DMS 273 (cell line): ENCODE results near the gene SGCD.

Source experiments
- DNase-seq: peaks from one replicate; lab custom pipeline; 2025; ENCODE audit not compliant: unreplicated experiment; lab: John Stamatoyannopoulos, UW

Gene SGCD

DNA sequence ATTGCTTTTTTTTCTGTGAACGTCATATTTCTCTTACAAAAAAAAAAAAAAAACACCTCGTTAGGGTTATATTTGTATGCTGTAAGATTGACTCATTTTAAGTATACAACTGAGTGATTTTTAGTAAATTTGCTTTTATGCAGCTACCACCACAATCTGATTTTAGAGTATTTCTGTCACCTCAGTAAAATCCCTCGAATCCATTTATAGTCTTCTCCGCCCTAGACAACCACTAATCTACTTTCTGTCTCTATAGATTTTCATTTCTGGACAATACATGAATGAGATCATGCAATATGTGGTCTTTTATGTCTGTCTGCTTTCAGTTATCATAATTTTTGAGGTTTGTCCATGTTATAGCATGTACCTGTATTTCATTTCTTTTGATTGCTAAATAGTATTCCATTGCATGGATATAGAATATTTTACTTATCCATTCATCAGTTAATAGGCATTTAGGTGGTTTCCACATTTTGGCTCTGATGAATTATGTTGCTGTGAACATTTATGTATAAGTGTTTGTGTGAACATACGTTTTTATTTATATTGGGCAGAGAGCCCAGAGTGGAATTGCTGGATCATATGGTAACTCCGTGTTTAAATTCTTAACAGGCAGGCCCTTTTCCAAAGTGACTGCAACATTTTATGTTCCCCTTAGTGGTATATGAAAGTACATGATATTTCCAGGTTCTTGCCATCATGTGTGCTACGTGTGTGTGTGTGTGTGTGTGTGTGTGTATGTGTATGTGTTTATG lies 171.4 kb downstream of the SGCD start:
- peak; percentile 11 for DNase-seq

DNA sequence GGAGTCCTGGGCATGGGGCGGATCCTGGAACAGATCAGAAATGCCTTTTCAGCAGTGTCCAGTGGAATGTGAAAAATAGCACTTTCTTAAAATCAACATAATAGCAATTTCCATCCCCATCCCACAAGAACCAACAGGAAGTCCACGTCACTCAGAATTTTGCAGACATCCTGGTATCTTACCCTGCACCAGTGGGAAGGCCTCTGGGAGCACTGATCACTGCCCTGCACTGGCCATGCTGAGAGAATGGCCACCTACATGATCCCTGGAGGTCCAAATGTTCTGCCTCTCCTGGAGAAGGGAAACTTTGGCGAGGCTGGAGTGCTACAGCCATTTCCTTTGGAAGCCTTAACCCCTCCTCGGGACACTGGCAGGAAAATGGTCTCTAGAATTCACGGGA lies 173.8 kb downstream of the SGCD start:
- no peak for DNase-seq

DNA sequence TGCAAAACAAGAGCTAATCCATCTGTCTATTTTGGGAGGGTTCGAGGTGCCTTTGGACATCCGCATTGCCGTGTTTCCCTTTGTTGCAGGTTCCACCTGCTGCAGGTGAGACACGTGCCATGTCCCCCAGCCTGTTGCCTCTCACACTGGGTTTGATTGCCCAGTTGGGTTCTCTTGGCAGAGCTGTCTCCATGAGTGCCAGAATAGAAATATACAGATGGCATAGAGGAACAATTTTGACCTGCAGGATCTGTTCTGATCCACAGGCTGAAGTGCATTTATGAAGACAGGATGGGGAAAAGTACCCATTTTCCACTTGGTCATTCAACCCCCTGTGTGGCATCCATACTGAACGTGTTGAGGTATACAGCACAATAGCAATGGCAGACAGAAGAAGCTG lies 178.1 kb downstream of the SGCD start:
- DNase-seq, result no peak

DNA sequence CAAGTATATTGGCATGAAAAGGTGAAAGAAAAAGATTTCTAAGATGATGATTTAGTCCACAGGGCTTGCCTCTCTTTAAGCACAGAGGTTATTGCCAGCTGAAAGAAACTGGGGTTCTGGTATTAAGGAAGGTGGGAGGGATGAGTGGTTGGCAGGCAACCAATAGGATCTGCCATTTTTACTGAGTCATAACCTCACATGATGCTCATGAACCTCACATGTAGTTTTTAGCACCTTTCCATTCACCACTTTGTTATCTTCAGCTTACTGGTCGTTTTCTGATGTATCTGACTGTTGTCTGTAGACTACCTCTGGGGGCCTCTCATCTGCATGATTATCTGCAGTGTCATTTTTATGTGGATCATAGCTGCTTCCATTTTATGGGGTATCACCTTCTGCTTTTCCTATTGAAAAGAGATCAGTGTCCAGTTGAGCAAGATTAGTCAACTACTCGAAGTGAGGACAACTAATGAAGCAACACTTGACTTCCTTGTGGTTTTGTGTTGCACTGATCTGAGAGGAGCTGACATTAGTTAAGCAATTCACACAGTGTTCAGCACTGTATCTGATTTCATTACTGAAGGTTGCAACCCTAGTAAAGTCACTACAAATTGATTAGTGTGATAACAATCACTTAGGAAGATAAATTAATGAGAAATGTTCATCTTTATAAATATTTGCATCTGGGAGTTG lies 186.3 kb downstream of the SGCD start:
- DNase-seq, result no peak

DNA sequence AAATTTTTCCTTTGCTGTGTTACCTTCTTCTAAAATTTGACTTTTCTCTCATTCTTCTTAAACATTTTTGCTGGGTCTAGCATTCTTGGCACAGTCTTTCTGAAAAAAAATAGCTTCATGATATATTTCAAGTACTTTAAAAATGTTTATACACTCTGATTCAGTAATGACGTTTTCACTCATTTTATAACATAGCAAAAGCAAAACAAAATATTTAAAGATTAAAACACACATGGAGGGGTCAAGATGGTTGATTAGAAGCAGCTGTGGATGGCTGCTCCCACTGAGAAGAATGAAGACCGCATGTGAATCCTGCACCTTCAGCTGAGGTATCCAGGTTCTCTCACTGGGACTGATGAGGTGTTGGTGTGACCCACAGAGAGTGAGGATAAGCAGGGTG lies 188.2 kb downstream of the SGCD start:
- DNase-seq, result no peak

DNA sequence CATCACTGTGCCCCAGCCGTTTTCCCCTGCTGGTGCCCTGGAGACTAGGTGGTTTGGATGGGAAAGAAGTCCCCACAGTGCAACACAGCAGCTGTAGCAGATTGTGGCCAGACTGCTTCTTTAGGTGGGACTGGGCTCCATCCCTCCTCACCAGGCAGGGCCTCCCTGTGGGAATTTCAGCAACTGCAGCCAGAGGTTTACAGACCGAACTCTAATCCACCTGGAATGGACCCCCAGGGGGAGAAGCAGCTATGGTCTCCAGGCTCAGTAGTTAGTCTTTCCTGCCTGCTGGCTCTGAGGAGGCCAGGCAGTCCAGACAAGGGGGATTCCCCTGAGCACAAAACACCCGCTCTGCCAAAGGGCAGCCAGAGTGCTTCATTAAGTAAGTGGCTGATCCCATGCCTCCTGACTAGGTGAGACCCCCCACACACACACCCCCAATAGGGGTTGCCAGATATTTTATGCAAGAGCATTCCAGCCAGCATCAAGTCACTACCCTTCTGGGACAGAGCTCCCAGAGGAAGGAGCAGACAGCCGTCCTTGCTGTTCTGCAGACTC lies 188.9 kb downstream of the SGCD start:
- no peak for DNase-seq

DNA sequence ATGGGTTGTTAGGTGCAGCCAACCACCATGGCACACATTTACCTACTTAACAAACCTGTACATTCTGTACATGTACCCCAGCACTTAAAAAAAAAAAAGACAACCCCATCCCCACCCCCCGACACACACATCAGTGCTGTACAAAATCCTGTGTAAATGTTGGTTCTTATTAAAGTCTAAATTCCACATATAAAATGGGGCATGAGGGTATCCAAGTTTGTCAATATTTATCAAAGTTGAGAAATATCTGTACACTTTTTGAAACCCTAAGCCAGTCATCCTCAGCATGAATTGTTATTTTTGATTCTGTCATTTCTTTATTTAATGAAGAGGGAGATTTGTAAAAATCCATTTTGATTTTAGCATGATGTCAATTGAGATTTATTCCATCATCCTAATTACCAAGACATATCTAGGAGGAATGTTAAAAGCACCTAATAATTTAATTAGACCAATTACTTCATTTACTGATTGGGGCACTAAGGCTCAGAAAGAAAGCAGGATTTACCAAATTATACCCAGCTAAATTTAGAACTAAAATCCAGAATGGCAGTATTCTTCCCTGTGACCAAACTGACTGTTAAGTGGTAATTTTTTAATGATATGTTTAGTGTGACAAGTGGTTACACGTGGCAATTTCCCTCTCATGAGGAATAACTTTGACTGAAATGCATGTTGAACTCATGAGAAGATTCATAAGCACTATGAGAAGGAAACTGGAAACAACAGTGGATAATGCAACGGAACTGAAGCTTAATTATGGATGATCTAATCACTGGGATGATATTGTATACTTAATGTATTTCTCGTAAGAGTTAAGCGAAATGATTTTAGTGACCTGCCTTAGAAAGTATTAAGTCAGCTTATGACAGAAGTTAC lies 195.9 kb downstream of the SGCD start:
- no peak for DNase-seq

DNA sequence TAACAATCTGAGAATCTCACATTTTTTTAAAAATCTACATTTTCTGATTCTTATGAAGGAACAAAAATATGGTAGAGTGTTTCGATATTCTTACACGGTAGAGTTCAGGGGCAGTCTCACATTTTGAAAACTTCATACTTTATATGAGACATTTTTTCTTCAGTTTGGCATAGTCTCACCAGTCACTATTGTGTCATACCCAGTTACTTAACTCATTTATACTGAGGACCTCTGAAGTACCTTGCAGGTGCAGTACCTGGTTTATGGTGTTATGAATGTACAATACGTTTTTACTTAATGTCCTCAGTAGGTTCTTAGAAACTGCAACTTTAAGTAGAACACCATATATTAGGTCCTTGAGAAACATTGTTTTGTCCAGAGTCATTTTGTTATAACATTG lies 196.6 kb downstream of the SGCD start:
- DNase-seq, result no peak

DNA sequence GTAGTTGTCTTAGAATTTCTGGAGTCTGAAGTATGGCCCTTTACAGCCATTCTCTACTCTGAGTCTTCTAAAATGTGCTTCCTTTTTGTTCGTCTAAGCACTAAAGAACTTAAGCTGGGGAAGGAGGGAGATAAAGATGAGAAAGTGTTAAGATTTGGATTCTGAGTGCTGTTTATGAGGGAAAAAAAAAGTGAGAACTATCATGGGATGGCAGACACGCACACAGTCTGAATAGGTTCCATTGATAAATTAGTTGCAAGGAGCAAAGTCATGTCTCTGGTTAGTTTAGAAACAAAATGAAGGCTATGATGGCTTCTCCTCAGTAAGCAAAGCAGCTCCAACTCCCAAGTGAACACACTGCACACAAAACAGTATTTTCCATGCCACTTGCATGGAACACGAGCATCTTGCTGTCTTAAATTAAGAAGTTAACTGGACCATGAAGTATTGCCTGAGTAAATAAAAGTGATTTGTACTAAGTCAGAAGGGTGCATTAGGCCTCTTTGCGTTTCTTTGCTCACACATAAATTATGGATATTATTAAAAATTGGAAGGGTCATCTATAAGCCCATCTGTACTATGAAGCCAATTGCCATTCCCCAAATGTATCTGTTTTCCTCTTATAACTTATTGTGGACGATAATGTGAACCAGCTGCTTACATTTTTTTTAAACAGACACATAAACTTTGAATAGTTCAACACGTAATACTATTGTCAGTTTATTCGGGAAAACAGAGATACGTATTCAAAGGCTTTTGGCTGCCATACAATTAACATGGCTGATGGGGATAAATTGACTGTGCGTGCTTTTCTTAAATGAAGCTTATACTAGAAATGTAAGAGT lies 199.3 kb downstream of the SGCD start:
- DNase-seq, result no peak

DNA sequence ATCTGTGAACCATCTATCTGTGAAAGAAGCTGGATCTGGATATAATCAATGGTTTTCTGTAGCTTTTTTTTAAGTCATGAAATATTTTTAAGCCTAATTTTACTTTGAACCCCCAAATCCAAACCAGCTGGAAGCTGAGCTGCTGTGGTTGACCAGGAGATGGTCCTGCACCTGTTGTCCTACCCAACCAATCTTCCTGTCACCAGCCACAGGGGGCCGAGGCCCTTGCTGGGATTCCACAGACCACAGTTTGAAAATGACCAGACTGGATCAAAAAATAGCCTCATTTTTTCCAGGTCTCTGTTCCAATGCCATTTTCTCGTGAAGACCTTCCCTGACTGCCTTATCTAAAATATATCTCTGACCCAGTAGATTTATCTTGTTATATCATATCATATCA lies 200.6 kb downstream of the SGCD start:
- DNase-seq, result no peak

DNA sequence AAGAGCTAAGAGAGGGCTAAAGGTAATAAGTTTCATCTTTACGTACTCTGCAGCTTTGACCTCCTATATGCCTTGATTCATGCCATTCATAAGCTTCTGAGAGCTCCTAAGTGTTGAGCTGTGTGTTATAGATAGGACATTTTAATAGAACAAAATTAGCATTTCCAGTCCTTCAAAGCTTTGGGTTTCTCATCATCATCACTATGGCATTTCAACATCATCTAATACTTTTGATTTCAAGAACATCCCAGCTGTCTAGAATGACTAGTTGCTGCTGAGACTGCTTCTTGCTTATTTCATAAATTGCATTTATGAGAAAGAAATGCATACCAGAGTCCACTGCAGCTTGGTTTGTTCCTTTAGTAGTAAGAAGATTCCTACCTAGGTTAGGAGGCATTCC lies 201.7 kb downstream of the SGCD start:
- DNase-seq, result no peak

DNA sequence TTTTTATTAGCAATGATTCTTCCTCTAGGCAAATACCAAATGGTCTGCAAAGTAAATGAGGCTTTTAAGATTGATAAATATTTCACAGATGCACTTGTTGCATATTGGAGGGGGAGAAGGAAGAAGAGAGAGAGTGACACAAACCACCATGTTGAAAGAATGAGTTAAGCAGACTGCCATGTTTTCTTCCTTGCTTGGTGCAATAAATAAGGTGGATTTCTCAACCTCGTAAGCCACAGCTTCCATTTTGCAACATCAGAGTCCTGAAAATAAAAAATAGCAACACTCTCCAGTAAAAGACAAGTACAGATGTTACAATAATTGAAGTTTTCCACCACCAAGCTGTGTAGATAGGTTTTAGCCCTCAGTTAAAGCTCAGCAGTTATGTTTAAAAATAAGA lies 202.9 kb downstream of the SGCD start:
- DNase-seq, result no peak

DNA sequence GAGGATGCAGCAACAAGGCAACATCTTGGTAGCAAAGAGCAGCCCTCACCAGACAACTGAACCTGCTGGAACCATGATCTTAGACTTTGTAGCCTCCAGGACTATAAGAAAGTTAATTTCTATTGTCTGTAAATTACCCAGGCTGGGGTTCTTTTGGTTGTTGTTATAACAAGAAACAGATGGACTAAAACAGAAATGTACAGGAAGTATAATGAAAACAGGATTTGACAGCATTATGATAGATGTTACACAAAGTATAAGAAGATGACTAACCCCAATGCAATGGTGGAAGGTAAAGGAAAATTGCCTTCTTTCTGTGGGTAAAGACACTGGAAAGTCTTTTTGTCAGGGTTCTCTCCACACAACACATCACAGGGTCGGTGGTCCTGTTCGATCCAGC lies 204.2 kb downstream of the SGCD start:
- no peak for DNase-seq

DNA sequence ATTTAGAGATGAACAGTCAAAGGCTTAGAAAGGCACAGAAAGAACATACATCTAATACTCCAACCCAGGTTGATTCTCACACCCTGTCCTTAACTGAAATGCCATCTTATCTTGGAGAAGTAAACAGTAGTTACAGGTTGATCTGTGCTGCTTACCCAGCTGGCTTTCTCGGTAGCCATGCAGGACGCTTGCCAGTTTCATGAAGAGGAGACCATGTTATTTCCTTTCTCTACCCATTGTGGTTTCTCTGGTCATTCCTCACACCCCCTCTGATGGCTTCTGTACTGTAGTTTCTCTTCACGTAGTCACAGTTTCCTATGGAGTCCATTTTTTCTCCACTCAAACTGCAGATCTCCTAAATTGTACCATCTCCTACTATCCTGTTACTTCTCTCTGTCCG lies 206.0 kb downstream of the SGCD start:
- no peak for DNase-seq

DNA sequence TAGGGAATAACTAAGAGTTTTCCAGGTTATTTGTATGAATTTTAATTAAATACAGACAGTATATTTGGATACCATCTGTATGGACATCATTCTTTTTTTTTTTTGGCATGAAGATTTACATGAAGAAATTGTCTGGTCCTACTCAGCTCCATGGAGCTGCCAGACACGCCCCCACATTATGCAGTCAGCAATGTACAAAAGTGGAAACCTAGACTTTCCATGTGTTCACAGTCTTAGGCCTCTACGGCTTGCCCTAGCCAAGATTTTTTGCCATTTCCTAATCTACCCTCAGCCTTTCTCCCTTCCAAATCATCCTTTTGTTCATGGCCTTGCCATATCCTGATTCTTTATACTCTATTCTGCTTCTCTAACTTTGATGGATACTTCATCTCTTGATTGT lies 207.1 kb downstream of the SGCD start:
- no peak for DNase-seq

DNA sequence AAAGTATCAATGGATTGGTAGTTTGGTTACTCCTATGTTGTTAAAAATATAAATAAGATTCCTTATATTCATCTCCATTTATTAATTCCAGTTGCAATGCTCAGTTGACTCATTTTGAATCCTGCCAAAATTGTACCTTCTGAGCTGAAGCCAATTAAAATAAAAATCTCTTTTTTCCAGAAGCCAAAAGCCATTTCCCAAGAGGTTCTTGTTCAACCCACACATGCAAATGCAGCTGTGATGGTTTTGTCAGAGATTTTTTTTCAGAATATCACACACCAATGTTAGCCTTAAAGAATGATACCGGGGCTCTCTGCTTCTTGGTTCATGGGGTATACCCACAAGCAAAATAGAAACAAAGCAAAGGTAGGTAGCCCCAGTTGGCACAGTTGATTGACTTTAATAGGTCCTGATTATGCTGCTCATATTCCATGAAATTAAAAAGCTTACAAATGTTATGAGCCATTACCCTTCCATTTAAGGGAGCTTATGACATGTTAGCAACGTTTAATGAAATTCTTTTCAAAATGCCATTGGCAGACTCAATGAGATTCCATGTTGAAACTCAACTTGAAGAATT lies 208.0 kb downstream of the SGCD start:
- DNase-seq, result no peak

DNA sequence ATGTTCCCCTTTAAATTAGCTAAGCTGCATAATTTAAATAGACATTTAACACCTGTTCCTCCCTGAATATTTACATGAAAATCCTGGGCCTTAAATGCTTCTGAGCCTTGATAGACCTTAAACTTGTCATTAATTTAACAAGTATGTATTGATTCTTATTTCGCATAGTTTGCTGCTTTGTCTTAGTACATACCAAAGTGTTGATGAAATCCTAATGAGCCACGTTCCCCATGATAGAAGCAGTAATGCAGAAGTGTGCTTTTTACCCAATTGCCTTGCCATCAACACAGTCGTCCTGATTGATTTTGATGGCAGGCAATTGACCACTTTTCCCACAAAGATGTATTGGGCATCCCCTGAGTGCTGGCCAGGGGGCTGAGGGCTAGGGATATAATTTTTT lies 213.5 kb downstream of the SGCD start:
- no peak for DNase-seq

DNA sequence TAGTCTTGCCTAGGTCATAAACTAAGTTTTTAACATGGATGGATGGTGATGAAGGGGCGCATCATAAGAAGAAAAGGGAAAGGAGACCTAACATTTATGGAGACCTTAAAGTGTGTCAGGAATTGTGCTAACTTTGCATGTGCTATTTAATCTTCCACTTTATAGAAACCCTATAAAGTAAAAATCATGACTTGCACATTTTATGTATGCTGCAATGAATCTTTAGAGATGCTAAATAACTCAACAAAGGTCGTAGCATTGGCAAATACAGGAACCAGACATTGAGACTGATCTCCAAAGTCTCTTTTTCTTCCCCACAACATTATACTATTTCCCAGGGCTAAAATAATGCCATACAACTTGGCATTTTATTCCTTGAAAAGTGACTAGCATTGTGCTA lies 214.6 kb downstream of the SGCD start:
- no peak for DNase-seq

DNA sequence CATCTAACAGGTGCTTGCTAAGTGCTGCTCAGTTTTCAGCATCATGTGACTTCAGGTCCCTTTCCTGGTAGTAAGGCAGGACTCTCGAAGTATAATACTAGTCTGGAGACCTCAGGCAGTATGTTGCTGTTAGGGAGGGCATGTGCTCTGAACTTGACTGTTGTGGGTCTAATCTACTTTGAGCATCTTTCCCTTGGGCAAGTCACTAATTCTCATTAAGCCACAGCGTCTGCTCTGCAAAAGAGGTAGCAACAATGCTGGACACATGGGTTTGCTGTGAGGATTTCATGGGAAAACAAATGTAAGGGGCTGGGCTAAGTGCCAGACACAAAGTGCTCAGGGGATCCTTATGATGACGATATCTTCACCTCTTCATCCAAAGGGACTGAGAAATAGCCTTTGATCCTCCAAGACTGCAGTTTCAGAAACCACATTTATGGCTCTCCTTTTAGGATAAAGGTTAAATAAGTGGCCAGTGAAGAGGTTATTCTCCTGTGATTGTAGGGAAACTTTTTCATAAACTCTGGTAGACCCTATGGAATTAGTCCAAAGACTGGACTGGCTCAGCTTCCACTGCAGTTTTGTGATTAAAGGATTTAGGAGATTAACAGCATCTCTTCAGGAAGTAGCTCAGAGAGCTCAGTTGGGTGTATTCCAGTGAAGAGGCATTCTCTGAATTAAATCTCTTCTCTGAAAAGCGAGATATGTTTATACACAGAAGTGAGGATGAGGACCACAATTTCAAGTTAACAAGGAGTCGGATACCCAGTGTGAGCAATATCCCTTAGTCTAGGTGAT lies 216.6 kb downstream of the SGCD start:
- DNase-seq, result no peak
